GM21786 (cell line): Measurements from ENCODE around the gene GRM7.

ENCODE experiments used
- ATAC-seq: cut with Tn5 transposase; IDR thresholded peaks from one replicate; pipeline ENCODE4 v1.9.1; 2021; ENCODE audit not compliant: unreplicated experiment

The GRM7 gene

DNA sequence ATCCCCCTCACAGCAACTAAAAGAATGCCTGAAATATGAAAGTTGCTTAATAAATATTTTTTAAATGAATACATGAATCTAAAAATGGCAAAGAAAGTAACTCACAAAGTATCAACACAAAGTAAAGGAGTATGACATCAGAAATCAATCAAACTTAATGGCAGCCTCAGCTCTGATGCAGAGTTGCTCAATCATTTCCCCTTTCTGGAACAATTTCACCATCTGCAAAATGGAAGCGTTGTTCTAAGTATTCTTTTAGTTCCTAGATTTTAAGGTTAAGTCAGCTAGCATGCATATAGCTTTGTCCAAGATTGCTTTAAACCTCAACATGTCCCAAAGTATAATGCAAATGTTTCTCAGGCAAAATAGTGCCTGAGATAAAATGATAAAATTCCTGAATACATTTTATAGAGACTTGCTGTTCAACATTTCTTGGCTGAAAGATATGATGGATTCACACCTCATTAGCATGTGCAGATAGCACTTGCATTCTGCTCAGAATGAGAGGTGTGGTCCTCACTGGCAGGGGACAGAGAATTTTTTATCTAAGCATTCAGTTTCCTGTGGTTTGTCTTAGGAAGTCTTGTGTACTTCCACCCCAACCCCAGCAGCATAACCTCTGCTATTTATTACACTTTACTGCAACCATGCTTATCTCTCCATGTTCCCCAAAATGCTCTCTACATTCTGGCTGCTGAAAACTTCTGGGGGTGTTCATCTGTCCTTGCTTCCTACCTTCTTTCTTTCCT is 429.3 kb downstream of the GRM7 start:
- no peak for ATAC-seq

DNA sequence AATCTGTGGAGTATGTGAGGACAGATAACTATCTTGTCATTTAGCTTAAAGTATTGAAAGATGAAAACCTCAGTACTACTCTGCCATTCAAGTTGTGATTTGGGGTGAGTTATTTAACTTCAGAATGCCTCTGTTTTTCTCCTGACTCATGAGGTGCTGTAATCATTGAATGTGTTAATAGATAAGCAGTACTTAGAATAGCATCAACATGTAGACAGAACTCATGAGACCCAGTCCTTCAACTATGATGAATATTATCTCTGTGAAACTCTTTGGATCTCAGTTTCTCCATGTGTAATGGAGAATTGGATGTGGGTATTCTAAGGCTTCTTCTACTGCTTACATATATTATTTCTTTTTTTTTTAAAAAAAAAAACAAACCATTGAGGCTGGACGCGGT is 431.4 kb downstream of the GRM7 start:
- no peak for ATAC-seq

DNA sequence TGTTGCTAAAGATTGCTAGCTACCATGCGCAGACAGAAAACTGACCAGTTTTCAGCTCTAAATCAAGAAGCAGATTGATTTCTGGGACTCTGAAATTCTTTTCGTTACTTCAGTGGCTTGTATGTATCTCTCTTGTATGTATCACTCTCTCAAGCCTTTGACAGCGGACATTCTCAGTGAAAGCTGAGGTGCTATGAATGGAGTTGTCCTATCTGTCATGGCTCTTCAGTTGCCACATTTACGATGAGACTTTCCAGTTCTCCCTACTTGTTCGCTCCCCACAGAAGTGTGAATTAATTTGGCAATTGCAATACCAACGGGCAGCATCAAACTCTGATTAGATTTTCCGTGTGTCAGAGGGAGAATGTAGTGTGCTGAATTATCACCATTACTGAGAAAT is 432.4 kb downstream of the GRM7 start:
- no peak for ATAC-seq

DNA sequence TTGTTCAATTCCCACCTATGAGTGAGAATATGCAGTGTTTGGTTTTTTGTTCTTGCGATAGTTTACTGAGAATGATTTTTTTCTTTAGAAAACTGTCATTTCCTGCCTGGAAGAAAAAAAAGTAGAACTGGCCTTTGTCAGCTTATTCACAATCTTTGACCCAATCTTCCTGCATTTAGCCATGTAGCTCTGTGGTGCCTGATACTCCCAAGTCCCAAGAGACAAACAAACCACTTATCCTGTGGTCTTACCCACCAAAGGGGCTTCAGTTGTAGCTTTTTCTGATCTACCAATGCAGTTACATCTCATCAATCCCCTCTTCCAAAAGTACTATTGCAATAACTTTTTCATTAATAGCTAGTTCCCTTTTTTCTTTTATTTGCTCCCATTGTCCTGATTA is 444.6 kb downstream of the GRM7 start:
- ATAC-seq = no peak

DNA sequence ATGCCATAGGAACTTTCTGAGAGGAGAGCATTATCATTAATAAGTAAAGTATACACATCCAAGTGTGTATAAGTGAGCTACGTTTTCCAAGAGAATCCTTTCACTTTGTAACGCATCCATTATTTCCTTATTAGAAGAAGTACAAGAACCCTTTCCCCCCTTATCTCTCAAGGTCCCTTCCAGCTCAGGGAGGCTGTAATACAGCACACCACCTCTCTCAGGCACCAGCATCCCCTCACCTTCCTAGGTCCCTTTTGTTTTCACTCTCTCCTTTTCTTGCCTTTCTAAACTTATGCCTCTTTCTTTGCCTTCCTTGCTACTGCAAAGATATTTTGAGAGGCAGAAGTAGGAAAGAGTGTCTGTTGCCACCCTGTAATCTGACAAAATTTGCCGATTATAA is 446.0 kb downstream of the GRM7 start:
- no peak for ATAC-seq

DNA sequence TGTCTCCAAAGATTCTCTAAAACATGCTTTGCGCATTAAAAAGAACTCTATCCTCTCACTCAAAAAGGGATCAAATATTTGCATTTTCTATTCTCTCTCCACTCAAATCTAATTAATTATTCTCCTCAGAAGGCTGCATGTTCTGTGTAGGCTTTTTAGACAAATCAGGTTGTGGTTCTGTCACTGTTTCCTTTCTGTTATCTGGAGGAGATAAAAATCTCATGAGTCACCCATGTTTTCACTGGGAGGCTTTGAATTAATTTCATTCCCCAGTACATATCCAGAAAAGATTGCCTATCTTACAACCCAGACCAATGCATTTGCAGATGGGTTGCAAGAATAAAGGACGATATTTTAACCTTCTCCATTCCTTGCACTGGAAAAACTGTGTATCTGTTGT is 446.5 kb downstream of the GRM7 start:
- ATAC-seq = no peak

DNA sequence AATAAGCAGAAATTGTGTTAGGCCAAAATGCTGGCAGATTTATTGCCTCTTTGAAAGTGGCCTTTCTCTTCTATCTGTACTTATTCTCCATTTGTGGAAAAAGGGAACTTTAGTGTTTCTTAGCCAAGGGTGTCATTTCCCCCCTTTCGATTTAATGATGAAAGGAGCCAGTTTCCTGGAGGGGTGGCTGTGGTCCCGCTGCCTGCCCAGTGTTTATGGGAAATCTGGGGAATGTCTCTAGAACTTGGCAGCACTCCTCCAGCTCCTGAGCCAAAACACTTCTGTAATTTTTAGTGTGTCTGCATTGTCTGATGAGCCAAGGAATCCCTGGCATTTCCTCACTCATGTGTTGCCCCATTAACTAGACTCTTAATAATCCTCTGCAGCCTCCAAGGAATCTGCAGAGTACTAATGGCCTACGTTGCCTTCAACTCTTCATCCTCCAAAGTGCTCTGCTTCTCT is 448.8 kb downstream of the GRM7 start:
- no peak for ATAC-seq

DNA sequence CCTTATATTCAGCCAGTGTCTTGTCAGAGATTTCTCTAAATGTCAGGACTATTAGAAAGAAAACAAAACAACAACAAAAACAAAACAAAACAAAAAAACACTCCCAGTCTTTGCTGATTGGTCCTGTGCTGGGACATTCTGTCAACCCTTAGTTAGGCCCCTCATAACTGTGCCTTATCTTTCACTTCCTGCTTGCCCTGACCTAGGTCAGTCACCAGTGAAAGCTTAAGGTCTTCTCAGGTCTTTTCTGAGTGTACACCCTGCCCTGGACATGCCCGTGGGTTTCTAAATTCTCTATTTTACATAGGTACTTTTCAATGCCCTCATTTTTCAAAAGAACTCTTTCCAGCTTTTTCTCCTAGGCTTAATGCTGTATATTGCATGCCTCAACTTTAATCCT is 454.1 kb downstream of the GRM7 start:
- ATAC-seq = peak; percentile 56

DNA sequence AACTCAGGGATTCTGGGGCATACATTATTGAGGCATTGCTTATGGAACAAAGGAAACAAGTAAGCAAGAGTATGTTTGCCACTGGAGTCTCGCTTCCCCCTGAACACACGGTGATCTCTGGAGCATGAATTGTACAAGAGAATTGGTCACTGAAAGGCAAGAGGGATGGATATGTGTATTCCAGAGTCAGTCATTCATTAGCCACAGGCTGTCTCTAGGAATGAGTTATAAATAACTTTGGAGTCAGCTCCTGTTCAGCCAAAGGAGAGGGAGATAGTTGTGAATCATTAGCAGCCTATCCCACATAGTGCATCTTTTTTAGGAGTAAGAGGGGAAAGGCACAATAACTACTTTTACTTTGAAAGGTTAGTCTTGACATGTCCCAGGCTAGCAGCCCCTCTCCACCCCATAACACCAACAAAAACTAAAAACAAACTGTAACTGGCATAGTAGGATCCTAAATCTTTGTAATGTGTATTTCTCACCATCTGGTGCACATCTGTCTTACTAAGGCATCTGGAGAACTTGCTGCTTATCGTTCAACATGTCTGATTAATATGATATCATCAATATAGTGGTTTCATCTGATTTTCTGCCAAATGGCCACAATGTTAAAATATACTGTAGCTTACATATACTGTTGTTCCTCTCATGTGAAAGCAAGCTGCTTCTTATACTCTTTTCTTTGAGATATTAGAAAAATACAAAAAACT is 462.2 kb downstream of the GRM7 start:
- no peak for ATAC-seq

DNA sequence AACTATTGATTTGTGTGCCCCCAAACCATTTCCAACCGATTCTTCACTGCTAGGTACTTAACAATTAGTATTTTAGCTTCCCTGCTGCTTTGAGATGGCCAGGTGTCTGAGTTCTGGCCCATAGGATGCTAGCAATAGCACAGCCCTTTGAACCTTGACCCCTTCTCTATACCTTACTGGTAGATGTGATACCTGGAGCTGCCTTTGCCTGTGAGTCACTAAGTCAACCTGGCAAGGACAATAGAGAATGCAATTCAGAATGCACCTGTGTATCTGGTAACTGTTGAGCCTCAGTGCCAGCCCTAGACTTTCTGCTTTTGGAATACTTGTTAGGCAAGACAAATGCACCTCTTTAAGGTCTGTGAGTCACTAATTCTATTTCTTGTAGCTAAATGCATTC is 467.4 kb downstream of the GRM7 start:
- no peak for ATAC-seq

DNA sequence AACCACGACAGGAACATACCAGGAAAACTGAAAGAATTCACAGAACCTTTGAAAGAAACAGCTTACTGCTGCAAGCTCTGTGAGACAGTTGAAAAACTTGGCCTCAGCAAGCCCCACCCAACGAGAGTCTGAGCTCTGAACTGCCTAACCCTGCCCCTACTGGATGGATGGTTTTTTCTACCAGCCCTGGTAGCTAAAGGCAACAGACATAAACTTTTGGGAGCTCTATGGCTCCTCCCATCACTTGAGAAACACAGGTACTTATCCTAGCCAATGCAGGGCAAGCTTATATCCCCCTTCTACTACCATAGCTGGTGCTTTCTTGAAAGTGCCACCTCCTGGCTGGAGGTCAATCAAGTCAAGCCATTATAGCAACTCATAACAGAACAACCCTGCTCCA is 471.8 kb downstream of the GRM7 start:
- ATAC-seq = no peak

DNA sequence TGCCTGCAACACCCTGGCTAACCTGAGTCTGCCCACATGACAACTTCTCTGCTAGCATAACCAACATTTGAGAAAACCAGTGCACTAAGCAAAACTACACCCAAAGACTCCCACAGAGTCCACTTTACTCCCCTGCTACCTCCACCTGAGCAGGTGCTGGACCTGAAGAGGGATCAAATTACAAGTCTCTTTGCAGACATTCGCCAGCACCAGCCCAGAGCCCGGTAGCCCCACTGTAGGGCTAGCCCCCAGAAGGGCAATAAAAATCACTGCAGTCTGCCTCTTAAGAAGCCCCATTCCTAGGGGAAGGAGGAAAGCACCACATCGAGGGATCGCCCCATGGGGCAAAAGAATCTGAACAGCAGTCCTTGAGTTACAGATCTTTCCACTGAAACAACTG is 472.2 kb downstream of the GRM7 start:
- ATAC-seq = no peak

DNA sequence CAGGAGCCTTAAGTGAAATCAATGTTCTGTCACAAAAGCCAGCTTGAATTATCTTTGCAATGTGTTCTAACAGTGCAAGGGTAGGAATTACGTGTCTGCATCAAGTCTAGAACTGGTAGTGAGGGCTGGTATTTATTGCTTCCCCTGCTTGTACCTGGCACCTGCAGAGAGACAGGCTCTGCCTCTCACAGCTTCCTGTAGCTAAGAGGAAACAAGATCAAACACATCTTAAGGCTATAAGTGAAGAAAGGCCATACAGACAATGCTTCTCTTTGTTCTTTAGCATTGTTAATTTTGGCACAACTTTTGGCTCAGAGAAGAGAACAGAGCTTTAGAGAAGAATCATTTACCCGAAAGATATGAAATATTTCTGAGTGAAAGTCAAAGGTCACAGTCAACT is 479.9 kb downstream of the GRM7 start:
- no peak for ATAC-seq

DNA sequence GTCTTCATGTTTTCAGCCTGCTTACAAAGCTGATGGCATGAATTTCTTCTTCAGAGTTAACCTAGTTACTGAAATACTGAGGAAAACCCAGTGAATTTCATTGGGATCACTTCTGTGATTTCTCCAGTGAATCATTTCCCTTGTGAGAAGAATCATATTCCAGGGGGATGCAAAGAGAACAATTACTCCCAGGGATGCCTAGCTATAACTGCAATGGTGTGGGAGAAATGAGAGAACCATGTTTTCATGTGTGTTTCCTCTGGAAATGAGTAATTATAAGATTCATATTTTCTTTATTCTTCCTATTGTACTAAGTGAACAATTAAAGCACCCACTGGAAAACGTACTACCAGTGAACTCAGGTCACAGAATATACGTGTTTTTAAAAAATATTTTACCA is 485.4 kb downstream of the GRM7 start:
- ATAC-seq = no peak

DNA sequence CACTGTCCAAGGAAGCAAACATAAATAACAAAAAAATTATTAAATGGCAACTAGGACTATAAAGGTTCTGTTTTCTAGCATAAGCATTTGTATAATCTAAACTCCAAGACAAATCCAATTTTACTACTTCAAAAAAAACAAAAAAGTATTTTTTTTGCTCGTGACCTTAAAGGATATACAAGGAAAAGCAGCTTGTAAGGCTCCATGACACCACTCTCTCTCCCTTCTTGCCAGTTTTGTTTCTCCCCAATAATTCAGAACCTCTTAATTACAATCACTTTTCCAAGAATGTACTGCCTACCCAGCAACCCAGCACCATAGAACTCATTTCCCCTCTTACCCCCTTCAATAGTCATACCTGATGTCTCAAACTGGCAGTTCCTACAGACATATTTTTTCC is 496.2 kb downstream of the GRM7 start:
- no peak for ATAC-seq

DNA sequence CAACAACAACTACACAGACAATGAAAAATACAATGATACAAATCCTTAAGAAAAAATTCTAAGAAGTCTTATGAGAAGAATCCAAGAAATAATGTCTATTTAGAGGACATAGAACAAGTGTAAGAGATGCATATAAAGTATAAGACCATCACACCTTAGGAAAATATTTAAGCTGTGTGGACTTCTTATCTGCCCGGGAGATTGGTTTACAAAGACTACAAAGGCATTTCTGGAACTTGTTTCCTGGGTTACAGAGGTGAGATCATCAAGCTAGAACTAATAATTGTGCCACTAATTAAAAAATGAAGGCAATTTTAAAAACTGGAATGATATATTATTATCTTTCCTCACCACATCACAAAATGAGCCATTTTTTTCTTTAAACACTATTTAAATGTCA is 507.1 kb downstream of the GRM7 start:
- ATAC-seq = no peak

DNA sequence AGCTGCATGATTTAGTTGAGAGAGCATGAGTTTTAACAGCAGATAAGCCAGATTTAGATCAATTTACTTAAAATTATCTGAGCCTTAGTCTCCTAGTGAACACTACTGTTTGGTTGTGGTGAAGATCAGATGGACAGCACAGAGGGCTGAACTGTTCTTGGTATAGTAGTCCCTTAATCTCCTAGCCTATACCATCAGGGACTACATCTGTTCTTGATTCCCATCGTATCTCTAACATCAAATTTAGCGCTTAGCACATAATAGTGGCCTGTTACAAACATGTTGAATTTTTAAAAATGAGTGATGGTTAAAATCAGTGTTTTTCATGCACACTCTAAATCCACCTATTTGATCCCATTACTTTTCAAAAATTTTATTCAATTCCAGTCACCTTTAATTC is 507.7 kb downstream of the GRM7 start:
- no peak for ATAC-seq

DNA sequence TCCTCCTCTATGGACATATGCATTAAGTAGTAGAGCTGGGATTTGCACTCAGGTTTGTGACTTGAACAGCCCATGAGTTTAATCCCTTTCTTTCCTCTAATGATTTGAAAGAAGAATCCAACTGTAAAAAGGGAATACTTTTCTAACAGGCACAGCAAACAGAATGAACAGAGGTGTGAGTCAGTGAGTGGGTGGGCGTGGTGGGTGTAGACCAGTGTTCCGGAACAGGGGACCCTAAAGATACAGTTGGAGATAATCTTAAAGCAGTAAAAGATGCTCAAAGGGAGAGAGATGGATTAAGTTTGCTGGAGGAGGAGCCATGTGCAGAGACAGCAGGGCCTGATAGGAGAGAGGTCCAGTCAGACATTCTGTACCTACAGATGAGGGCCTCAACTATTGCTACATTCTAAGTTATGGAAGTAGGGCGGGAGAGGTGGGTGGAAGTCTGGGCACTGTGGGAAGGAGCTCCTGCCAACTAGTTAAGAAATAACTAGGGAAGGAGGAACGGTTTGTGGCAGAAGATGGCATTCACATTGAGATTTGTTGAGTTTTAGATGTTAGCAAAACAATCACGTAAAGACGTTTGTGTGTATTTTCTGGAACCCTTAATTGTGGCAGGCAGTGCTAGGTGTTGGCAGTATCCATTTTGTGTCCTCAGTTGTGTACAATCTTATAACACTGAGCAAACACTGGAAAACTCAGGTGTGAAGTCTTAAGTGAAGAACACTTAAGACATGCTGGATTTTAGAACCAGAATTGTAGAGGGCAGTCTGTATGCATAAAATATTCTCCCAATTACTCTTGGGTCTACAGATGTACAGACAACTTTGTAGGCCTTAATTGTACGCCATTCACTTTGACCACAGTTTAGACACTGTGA is 511.0 kb downstream of the GRM7 start:
- ATAC-seq = no peak

DNA sequence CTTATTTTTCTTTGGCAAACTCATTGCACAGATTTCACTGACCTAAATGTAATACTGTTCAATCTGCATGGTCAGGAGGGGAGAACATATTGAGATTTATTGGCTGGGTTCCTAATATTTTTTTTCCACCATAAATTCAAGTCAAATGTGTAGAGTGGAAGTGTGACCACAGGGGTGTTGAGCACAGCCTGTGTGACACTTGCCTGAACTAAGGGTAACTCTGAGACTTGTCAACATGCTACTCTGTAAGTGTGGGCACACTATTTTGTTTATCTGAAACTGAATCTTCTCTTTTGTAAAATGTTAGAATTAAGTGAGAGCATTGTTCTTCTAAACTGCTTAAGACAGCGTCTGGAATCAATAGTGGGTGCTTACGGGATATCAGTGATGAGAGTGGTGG is 516.2 kb downstream of the GRM7 start:
- ATAC-seq = no peak

DNA sequence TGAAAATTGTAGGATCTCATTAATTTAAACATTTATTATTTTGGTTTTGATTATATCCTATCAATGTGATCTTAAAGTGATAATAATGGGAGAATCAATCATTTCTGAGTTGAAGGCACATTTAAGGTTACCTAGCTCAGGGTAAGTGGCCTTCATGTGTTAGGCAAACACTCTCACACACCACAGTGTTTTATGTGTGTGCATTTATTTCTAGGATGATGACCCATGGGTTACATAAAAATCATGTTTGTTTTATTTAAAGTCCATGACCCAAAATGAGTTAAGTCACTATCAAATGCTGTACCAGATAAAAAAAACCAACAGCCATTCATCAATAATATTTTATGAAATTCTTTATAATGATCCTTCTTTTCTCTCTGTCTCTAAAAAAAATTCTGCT is 520.8 kb downstream of the GRM7 start:
- no peak for ATAC-seq

DNA sequence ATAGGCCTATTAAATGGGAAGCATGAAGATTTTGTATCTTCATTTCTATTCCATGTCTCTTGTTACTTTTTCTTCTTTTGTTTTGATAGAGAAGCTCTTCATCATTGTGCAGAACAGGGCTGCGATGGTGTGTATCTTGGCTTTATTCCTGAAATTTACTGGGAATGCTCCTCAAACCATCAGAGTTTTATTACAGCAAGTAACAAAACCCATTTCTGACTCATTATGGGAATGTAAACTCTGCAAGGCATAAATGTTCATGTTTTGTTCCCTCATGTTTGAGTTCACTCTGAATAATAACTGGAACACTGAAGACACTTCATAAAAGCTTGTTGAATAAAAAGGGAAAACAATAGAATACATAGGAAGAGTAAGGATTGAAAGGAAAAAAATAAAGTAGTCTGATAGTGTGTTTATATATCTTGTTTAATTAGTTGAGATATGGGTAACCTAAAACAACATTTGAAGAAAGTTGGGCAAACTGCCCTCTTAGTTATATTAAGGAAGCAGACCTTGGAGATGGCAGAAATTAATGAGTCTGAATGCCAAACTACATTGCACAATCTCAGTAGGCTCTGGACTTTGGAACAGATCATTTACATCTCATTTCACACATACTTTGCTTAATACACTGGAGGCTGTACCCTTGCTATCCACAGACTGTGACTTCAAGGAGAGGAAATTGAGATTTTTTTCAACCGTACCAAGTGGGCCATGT is 521.5 kb downstream of the GRM7 start:
- no peak for ATAC-seq
